GM19193 (cell line): ENCODE data around the gene OR8A1.

Experiments used
- POLR2A ChIP-seq: IDR thresholded peaks from 4 replicates; pipeline ENCODE4 v1.6.1; 2011; ENCODE audit not compliant: insufficient read depth, insufficient read length; ENCODE audit errors: extremely low read depth

OR8A1 gene

DNA sequence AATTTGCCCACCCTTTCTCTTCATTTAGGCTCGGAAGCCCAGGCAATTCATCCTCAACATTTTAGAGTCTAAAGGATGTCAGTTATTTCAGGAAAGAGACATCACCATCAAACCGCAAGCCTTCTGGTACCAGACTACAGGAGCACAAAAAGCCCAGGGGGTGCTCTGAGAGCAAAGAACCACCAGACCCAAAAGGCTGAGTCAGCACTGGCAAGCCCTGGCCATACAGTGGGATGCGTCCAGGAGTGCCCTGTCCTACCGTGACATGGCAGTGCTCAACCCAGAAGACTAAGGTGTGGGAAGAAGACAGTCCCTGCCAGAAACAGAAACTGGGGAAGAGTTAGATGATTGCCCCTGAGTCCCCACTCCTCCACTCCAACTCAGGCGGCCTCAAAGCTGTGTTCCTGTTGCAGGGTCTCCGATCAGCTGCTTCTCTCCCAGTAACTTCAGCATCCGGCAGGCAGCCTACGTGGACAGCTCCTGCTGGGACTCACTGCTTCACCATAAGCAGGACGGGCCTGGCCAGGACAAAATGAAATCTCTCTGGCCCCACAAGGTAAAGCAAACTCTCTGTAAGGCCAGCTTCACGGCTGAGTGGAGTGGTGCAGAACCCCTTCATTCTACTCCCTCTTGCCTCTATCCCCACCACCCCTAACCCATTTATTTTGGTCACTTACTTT, 42.9 kb downstream of the OR8A1 start:
- no peak for TF ChIP-seq POLR2A

- TF ChIP-seq POLR2A: no peak
Observed at GRCh38 chr11:124618863-124619262, 49.1 kb downstream of the OR8A1 start.
